CD8-positive, alpha-beta memory T cell (primary cell): ENCODE results near the gene GNAQ. TPM values are rescaled to one million over a fixed set of nuclear protein-coding genes. Genes with fewer than 3 reads are reported as not detected.

Experiments
- CTCF ChIA-PET: fragments of 350-600 bp; sonication (Branson Sonifier 250); formaldehyde crosslinking; loops from one replicate; lab custom pipeline; 2021; ENCODE audit warnings: antibody characterized with exemption; lab: Charles Lee
- POLR2A ChIA-PET: fragments of 350-600 bp; sonication (Branson Sonifier 250); formaldehyde crosslinking; loops from one replicate; lab custom pipeline; 2021; ENCODE audit warnings: antibody characterized with exemption; lab: Charles Lee
- DNase-seq, 5 donors: peaks; one replicate each; pipeline versions ENCODE4 v3.0.0 to v3.0.0-alpha.2; 2020 to 2022; ENCODE audit warnings: mixed read lengths in 1 of 5
- H3K27ac ChIP-seq: one replicate; pipeline ENCODE4 v1.7.0; 2013; ENCODE audit warnings: low read depth, mild to moderate bottlenecking, low read length, moderate library complexity
- H3K27me3 ChIP-seq: 2 replicates; pipeline ENCODE4 v1.7.0; 2013; ENCODE audit warnings: low read length, mild to moderate bottlenecking; ENCODE audit not compliant: insufficient read depth, poor library complexity, severe bottlenecking
- H3K36me3 ChIP-seq: 2 replicates; pipeline ENCODE4 v1.7.0; 2013; ENCODE audit warnings: mild to moderate bottlenecking, low read length, moderate library complexity; ENCODE audit not compliant: insufficient read depth
- H3K4me1 ChIP-seq: 2 replicates; pipeline ENCODE4 v1.7.0; 2013; ENCODE audit warnings: mild to moderate bottlenecking, low read length, moderate library complexity; ENCODE audit not compliant: insufficient read depth
- H3K4me3 ChIP-seq: 2 replicates; pipeline ENCODE4 v1.7.0; 2013; ENCODE audit warnings: mild to moderate bottlenecking, low read length
- H3K9me3 ChIP-seq: 2 replicates; pipeline ENCODE4 v1.7.0; 2013; ENCODE audit warnings: mild to moderate bottlenecking, low read length
- H3K27ac Mint-ChIP-seq, 8 donors: one replicate each; pipeline ENCODE4 v1.8.0; 2020 to 2021; ENCODE audit warnings: mixed read lengths in 8 of 8, mild to moderate bottlenecking in 6 of 8, inconsistent platforms in 3 of 8, moderate library complexity in 3 of 8
- H3K27me3 Mint-ChIP-seq, 2 donors: one replicate each; pipeline ENCODE4 v1.8.0; 2020 to 2021; ENCODE audit warnings: mixed read lengths in 2 of 2, mild to moderate bottlenecking in 1 of 2, moderate library complexity in 1 of 2
- H3K36me3 Mint-ChIP-seq, 3 donors: one replicate each; pipeline ENCODE4 v1.8.0; 2020 to 2021; ENCODE audit warnings: mixed read lengths in 3 of 3, inconsistent platforms in 1 of 3, mild to moderate bottlenecking in 1 of 3
- H3K4me1 Mint-ChIP-seq, 3 donors: one replicate each; pipeline ENCODE4 v1.8.0; 2020 to 2021; ENCODE audit warnings: mixed read lengths in 3 of 3, inconsistent platforms in 1 of 3, mild to moderate bottlenecking in 1 of 3
- H3K4me3 Mint-ChIP-seq, 7 donors: one replicate each; pipeline ENCODE4 v1.8.0; 2020 to 2021; ENCODE audit warnings: mixed read lengths in 7 of 7, mild to moderate bottlenecking in 6 of 7, moderate library complexity in 4 of 7, inconsistent platforms in 2 of 7
- H3K9me3 Mint-ChIP-seq, 5 donors: one replicate each; pipeline ENCODE4 v1.8.0; 2020 to 2022; ENCODE audit warnings: mixed read lengths in 5 of 5, mild to moderate bottlenecking in 3 of 5, moderate library complexity in 2 of 5, inconsistent platforms in 1 of 5
- polyA plus RNA-seq: library from polyadenylated mRNA; unstranded; fragments of 300-500 nt; fragmentation: Illumina TruSeq; gene quantifications from one replicate; pipeline ENCODE4 v1.2.3, GENCODE V29; 2021
- total RNA-seq, 2 experiments: library from RNA; stranded (reverse); gene quantifications; one replicate each; pipeline ENCODE4 v1.2.3, GENCODE V29; 2021

The GNAQ gene
- total and polyA plus RNA-seq, 3 experiments from 2014 or later: 7.5 to 19.8 (median 17.1) TPM

DNA sequence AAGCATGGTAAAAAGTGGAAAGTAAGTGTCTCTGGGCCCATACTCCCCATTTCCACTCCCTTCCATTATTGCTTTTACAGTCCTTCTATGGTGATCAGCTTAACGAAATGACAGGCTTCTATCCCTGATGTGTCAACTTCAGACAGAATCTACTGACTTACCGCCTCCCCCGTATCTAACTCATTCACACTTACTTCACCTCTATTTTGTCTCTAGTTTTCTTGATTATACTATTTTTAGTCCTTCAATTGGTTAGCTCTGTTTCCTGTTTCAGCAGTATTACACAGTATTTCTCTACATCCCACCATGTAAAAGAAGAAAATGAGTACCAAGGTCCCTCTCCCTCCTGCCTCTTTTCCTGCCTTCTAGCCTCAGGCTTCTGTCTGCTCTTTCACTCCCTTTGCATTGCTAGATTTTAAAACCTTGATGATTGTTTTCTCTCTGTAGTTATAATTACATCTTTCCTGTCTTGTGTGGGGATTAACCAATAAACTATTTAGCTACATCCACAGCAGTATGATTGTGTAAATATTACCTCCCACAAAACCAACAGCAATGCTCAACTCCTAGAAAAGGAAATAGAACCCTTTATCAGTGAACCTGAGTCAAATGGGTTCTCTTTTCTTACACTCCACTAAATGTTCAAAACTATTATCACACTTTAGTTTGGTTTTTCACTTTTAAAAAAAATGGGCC lies 53.4 kb downstream of the GNAQ start:
- Mint-ChIP-seq H3K27me3 (no peaks in the 10 kb centered on the region), H3K4me1 (peaks cover 55 to 69% (median 61%) of the 10 kb centered on the region in 3 donors), H3K4me3 (peak overlapping the region in 5 of 7 donors; percentile 15 to 71 (median 30)), H3K9me3 (no peaks in the 10 kb centered on the region), H3K36me3 (no peaks in the 10 kb centered on the region), H3K27ac (peak overlapping the region in 7 of 8 donors; percentile 23 to 85 (median 49))
- DNase-seq: no peak
- H3K27me3 ChIP-seq: no peaks in the 10 kb centered on the region
- ChIA-PET CTCF (interaction anchor here (0.9 to 2.8 kb wide), 5 partner anchors 53 to 391 kb away, joined by 4 to 15 read pairs (median 5); partner anchors contain the start of gene GNAQ), POLR2A (no interaction called here)
- H3K36me3 ChIP-seq: no peaks in the 10 kb centered on the region
- no peaks in the 10 kb centered on the region for H3K9me3 ChIP-seq
- no peak overlapping the region for H3K27ac ChIP-seq
- peaks cover 60% of the 10 kb centered on the region for H3K4me1 ChIP-seq
- peak overlapping the region; percentile 29 for H3K4me3 ChIP-seq

DNA sequence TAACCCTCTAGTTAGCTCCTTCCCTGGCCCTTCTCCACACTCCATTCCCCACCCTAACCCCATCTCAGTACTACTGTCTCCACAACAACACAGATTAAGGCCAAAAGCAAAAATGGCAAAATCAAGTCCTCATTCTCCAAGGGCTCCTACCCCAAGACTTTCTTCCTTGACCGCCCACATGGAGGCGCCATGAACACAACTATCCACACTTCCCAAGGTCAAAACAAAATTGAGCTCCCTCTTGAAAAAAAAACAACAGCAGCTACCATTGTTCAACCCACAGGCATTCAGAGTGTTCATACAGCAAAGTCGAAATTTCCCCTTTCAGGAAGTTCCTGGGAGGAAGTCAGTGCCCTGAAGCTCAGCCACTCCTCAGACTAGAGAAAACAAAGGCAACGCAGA lies 54.4 kb downstream of the GNAQ start:
- peak overlapping the region; percentile 29 for H3K4me3 ChIP-seq
- CTCF ChIA-PET: interaction anchor here (0.6 to 2.8 kb wide), 19 partner anchors 9 to 392 kb away, joined by 3 to 15 read pairs (median 3); partner anchors contain the start of genes CEP78 and GNAQ

DNA sequence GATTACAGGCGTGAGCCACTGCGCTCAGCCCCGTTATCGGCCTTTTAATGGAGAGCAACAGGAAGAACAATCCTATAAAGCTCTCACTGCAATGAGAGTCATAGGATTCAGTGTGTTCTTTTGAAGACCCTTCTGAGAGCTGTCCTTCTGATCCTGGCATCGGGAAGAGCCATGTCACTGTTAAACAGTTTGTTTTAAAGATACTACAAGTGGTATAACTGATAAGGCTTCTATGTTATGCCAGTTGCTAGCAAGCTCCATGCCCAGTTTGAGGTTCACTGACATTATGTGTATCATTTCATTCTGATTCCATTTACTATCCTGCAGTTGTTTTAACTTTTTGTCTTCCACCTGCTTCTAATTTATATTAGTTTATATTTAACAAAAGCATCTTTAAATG lies 55.8 kb downstream of the GNAQ start:
- Mint-ChIP-seq H3K27me3 (no peaks in the 10 kb centered on the region), H3K4me1 (peaks cover 33 to 55% (median 39%) of the 10 kb centered on the region in 3 donors), H3K27ac (no peak overlapping the region), H3K4me3 (no peak overlapping the region), H3K36me3 (peaks cover 0 to 3% (median 0%) of the 10 kb centered on the region in 3 donors), H3K9me3 (no peaks in the 10 kb centered on the region)
- Histone ChIP-seq H3K4me1 (peaks cover 38% of the 10 kb centered on the region), H3K27me3 (no peaks in the 10 kb centered on the region), H3K27ac (no peak overlapping the region), H3K4me3 (no peak overlapping the region), H3K9me3 (no peaks in the 10 kb centered on the region), H3K36me3 (no peaks in the 10 kb centered on the region)
- DNase-seq: no peak
- ChIA-PET POLR2A (no interaction called here), CTCF (interaction anchor here (1.8 to 2.8 kb wide), 3 partner anchors 10 to 146 kb away, joined by 4 to 15 read pairs (median 12); no protein-coding TSS in a partner anchor)

More for the DNA sequence above, 54.4 kb downstream of the GNAQ start:
- POLR2A ChIA-PET: interaction anchor here (0.6 to 1.2 kb wide), 2 partner anchors 53 to 142 kb away, joined by 3 read pairs; no protein-coding TSS in a partner anchor
- Mint-ChIP-seq H3K36me3 (no peaks in the 10 kb centered on the region), H3K27me3 (no peaks in the 10 kb centered on the region), H3K4me3 (peak overlapping the region in 4 of 7 donors; percentile 1 to 25 (median 18)), H3K27ac (peak overlapping the region; percentile 2 to 52 (median 38)), H3K4me1 (peaks cover 46 to 59% (median 51%) of the 10 kb centered on the region in 3 donors), H3K9me3 (no peaks in the 10 kb centered on the region)
- no peak overlapping the region for H3K27ac ChIP-seq
- no peaks in the 10 kb centered on the region for H3K36me3 ChIP-seq
- peaks cover 52% of the 10 kb centered on the region for H3K4me1 ChIP-seq
- H3K27me3 ChIP-seq: no peaks in the 10 kb centered on the region
- peak in 4 of 5 donors; percentile 15 to 59 (median 34) for DNase-seq
- H3K9me3 ChIP-seq: no peaks in the 10 kb centered on the region

DNA sequence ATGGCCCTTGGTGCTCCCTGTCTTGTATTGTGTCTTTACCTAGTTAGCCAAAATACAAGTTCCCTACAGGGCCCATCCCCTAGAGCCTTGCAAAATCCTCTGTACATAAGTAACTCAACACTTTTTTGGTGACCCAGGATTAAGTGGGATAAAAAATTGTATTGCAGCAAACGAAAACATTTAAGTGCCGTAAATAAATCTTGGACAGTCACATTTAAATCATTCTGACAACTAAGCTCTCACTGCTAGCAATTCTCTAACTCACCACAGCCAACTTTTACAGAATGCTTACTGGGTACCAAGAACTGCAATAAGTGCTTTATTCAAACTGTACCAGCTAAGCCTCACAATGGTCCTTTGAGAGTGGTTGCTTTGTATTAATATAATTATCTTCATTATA lies 56.6 kb downstream of the GNAQ start:
- Mint-ChIP-seq H3K27ac (no peak overlapping the region), H3K36me3 (peaks cover 0 to 7% (median 0%) of the 10 kb centered on the region in 3 donors), H3K4me1 (peaks cover 28 to 55% (median 36%) of the 10 kb centered on the region in 3 donors), H3K4me3 (no peak overlapping the region), H3K9me3 (no peaks in the 10 kb centered on the region), H3K27me3 (no peaks in the 10 kb centered on the region)
- ChIA-PET POLR2A (no interaction called here), CTCF (interaction anchor here (1.8 kb wide), 1 partner anchor 9 kb away, joined by 4 read pairs; no protein-coding TSS in a partner anchor)
- DNase-seq: no peak
- H3K27ac ChIP-seq: no peak overlapping the region
- H3K4me1 ChIP-seq: peaks cover 30% of the 10 kb centered on the region
- H3K36me3 ChIP-seq: no peaks in the 10 kb centered on the region
- no peaks in the 10 kb centered on the region for H3K27me3 ChIP-seq
- no peaks in the 10 kb centered on the region for H3K9me3 ChIP-seq
- no peak overlapping the region for H3K4me3 ChIP-seq

DNA sequence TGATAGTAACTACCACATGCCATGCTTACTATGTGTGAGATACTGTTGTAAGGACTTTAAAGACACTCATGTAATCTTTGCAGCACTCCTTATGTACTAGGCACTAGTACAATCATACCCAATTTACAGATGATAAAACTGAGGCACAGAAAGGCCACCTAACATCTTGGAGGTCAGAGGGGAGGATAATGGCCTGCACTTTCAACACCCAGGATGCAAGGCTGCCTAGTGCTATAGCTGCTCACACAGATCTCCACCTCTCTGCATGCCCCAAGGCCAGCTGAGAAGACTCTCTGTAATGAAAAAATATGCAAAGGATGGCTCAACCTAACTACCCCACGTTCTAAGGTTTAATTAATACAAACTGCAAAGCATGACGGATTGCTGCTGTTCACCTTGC lies 57.2 kb downstream of the GNAQ start:
- ChIA-PET CTCF (no interaction called here), POLR2A (no interaction called here)
- Mint-ChIP-seq H3K27me3 (no peaks in the 10 kb centered on the region), H3K27ac (no peak overlapping the region), H3K4me3 (no peak overlapping the region), H3K4me1 (peaks cover 23 to 52% (median 31%) of the 10 kb centered on the region in 3 donors), H3K36me3 (peaks cover 0 to 7% (median 0%) of the 10 kb centered on the region in 3 donors), H3K9me3 (no peaks in the 10 kb centered on the region)
- DNase-seq: no peak
- H3K9me3 ChIP-seq: no peaks in the 10 kb centered on the region
- H3K4me3 ChIP-seq: no peak overlapping the region
- H3K27me3 ChIP-seq: no peaks in the 10 kb centered on the region
- H3K27ac ChIP-seq: no peak overlapping the region
- H3K4me1 ChIP-seq: peaks cover 24% of the 10 kb centered on the region
- no peaks in the 10 kb centered on the region for H3K36me3 ChIP-seq

DNA sequence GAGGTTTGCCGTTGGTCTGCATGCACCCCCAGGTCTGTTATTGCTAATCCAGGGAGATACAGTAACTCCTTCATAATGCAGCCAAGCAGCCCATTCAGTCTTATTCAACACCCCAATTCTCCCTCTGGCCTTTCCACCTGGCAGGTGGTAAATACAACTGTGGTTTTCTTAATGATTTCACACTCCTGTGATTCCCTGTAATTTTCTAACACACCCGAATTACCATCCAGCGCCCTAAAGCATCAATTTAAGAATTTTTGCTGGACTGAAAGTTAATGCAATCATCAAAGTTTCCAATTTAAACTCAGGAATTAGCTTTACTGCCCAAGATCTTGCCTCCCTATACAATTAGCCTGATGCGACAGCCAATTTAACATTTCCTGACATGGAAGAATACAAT lies 62.5 kb downstream of the GNAQ start:
- no peak overlapping the region for H3K27ac Mint-ChIP-seq
- H3K36me3 Mint-ChIP-seq: peaks cover 0 to 15% (median 3%) of the 10 kb centered on the region in 3 donors
- peaks cover 17 to 60% (median 30%) of the 10 kb centered on the region in 3 donors for H3K4me1 Mint-ChIP-seq
- ChIA-PET CTCF (no interaction called here), POLR2A (no interaction called here)
- H3K4me3 Mint-ChIP-seq: no peak overlapping the region
- Histone ChIP-seq H3K4me1 (no peaks in the 10 kb centered on the region), H3K36me3 (no peaks in the 10 kb centered on the region), H3K9me3 (no peaks in the 10 kb centered on the region), H3K4me3 (no peak overlapping the region), H3K27me3 (no peaks in the 10 kb centered on the region), H3K27ac (no peak overlapping the region)
- DNase-seq: no peak
- no peaks in the 10 kb centered on the region for H3K27me3 Mint-ChIP-seq
- no peaks in the 10 kb centered on the region for H3K9me3 Mint-ChIP-seq

DNA sequence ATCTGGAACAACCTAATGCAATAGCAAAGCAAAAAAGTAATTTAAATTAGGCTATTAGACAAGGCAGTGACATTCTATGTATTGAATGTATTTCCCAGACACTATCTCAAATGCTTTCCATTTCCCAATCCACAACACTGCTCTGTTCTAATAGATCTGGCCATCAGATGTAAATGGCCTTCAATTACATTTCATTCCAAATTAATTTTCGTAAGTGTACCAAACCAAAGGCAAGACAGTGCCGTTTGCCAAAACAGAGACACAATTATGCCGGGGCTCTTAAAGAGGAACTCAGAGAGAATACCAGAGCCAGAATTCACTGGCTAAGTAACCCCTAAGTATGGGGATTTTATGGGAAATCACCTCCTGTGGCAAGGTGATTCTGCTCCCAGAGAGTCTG lies 63.1 kb downstream of the GNAQ start:
- peaks cover 18 to 64% (median 31%) of the 10 kb centered on the region in 3 donors for H3K4me1 Mint-ChIP-seq
- Histone ChIP-seq H3K9me3 (no peaks in the 10 kb centered on the region), H3K4me3 (no peak overlapping the region), H3K4me1 (no peaks in the 10 kb centered on the region), H3K27me3 (no peaks in the 10 kb centered on the region), H3K36me3 (no peaks in the 10 kb centered on the region), H3K27ac (no peak overlapping the region)
- peaks cover 0 to 15% (median 3%) of the 10 kb centered on the region in 3 donors for H3K36me3 Mint-ChIP-seq
- no peak for DNase-seq
- no peaks in the 10 kb centered on the region for H3K27me3 Mint-ChIP-seq
- ChIA-PET POLR2A (no interaction called here), CTCF (no interaction called here)
- H3K27ac Mint-ChIP-seq: no peak overlapping the region
- H3K4me3 Mint-ChIP-seq: no peak overlapping the region
- H3K9me3 Mint-ChIP-seq: no peaks in the 10 kb centered on the region

DNA sequence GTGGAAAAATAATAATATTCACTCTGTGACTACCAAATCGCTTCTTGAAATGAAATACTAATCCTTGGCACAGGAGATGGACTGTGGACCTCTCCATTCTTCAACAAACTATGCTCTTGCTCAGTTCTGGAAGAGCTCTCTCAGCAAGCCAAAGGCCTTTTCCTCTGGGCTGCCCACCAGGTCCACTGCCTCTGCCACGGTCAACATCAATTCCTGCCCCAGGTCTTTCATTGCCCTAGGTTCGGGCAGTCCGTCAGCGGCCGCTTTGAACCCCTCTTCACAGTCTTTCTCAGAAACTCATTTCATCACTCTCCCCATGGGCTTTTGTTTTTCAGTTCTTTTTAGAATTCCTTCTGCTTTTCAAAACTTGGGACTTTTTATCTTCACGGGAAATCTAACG lies 64.9 kb downstream of the GNAQ start:
- Histone ChIP-seq H3K9me3 (no peaks in the 10 kb centered on the region), H3K27ac (no peak overlapping the region), H3K4me1 (no peaks in the 10 kb centered on the region), H3K27me3 (no peaks in the 10 kb centered on the region), H3K4me3 (no peak overlapping the region), H3K36me3 (no peaks in the 10 kb centered on the region)
- POLR2A ChIA-PET: no interaction called here
- H3K27ac Mint-ChIP-seq: no peak overlapping the region
- CTCF ChIA-PET: interaction anchor here (1.7 kb wide), 1 partner anchor 9 kb away, joined by 4 read pairs; no protein-coding TSS in a partner anchor
- no peak for DNase-seq
- H3K4me3 Mint-ChIP-seq: no peak overlapping the region
- H3K36me3 Mint-ChIP-seq: peaks cover 0 to 17% (median 3%) of the 10 kb centered on the region in 3 donors
- no peaks in the 10 kb centered on the region for H3K9me3 Mint-ChIP-seq
- peaks cover 29 to 76% (median 44%) of the 10 kb centered on the region in 3 donors for H3K4me1 Mint-ChIP-seq
- H3K27me3 Mint-ChIP-seq: no peaks in the 10 kb centered on the region
